ENCODE data around the gene VSNL1.

Gene VSNL1

DNA sequence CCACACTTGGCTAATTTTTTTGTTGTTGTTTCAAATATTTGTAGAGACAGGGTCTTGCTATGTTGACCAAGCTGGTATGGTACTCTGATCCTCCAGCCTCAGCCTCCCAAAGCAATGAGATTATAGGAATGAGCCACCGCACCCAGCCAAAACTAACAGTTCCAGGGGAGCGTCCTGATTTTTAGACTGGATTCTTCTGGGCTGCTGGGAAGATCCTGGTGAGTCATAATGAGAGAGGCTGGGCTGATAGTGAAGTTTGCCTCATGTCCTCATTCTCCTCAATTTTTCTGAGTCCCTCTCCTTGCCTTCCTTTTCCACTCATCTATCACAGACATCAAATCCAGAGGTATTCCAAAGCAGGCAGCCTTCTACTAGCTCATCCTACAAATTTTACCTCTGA, 81.3 kb downstream of the VSNL1 start:
- no peak overlapping the region for H3K27ac ChIP-seq
- TF ChIP-seq, protein P1, sequence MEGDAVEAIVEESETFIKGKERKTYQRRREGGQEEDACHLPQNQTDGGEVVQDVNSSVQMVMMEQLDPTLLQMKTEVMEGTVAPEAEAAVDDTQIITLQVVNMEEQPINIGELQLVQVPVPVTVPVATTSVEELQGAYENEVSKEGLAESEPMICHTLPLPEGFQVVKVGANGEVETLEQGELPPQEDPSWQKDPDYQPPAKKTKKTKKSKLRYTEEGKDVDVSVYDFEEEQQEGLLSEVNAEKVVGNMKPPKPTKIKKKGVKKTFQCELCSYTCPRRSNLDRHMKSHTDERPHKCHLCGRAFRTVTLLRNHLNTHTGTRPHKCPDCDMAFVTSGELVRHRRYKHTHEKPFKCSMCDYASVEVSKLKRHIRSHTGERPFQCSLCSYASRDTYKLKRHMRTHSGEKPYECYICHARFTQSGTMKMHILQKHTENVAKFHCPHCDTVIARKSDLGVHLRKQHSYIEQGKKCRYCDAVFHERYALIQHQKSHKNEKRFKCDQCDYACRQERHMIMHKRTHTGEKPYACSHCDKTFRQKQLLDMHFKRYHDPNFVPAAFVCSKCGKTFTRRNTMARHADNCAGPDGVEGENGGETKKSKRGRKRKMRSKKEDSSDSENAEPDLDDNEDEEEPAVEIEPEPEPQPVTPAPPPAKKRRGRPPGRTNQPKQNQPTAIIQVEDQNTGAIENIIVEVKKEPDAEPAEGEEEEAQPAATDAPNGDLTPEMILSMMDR (conservative IDR thresholded peaks at IDR 0.05): no peak

DNA sequence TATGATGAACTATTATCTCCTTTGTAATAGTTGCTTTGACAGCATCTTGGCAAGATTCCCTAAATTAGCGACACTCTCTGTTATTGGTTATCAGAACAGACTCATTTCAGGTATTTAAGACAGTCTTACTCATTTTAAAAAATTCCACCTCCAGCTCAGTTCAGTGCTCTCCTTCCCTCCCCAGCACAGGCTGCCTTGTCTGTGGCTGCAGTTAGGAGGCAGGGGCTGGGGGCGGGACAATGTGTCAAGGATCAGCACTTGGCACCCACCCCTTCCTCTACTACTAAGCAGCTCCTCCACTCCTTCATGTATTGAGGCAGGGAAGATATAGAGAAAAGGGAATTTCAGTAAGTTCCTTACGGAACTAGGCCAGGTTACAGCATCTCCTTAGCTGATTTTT, 85.0 kb downstream of the VSNL1 start:
- TF ChIP-seq, protein P1 (conservative IDR thresholded peaks at IDR 0.05): no peak
- H3K27ac ChIP-seq: no peak overlapping the region

DNA sequence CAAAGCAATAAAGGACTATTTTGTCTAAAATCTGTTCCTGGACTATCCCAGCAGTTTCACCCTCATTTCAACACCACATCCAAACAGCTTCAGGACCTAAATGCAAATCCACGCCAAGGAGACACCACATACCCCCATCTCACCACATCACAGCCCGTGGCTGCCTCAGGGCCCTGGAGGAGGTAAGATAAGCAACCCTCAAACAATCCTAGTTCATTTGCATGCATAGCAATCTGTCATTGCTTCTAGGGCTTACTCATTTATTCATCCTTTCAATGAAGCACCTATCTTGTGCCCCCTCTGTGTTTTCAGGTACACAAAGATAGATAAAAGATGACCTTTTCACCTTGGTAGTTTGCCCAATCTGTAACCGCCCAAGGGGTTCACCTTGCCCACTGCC, 86.5 kb downstream of the VSNL1 start:
- TF ChIP-seq, protein P1 (conservative IDR thresholded peaks at IDR 0.05): no peak

DNA sequence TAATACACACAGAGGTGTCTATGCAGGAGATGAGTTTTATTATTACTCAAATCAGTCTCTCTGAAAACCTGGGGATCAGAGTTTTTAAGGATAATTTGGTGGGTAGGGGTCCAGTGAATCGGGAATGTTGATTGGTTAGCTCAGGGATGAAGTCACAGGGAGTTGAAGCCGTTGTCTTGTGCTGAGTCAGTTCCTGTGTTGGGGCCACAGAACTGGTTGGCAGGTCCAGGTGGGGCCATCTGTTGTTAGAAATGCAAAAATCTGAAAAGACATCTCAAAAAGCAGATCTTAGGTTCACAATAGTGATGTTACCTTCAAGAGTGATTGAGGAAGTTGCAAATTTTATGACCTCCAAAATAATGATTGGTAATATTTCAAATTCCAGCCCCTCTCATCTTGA, 86.9 kb downstream of the VSNL1 start:
- TF ChIP-seq, protein P1 (conservative IDR thresholded peaks at IDR 0.05): no peak
- no peak overlapping the region for H3K27ac ChIP-seq

More for the DNA sequence above, 86.5 kb downstream of the VSNL1 start:
- H3K27ac ChIP-seq: no peak overlapping the region

DNA sequence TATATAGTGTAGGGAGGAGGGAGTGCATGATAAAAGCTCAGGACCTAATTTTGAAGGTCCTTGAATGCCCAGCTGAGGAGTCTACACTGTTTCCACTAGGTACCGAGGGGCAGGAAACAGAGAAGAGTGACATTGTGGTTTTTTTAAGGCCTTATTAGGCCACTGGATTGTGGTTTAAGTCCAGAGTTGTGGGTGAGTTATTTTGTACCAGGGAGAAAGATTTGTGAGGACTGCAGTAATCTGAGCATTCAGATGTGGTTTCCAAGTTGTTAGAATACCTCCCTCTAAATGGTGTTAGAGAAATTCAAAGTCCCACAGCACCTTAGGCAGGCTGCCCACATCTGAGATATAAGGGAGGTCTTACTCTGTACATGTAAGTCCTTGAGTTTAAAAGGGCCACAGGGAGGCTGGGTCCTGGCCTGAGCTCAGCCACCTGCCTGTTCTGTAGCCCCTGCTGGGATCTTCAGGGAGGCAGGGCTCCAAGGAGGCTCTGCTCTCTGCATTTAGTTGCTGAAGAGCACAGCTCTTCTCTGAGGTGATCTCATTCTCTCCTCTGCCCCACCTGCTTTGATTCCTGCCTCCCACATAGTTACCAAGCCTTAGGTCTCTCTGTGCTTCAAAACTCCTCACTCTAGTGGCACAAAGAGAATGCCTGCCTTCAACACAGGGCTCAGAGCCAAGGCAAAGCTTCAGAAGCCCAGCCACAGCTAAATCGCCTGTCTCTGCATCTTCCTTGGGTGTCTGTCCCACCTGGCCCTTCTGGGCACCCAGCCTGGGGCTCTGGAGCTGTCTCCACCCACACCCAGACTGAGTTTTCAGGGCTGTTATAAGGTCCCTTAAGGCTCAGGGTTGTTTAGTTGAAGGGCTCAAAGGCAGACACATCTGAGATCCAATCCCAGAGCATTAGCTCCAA, 88.1 kb downstream of the VSNL1 start:
- no peak overlapping the region for H3K27ac ChIP-seq
- TF ChIP-seq, protein P1 (conservative IDR thresholded peaks at IDR 0.05): no peak

DNA sequence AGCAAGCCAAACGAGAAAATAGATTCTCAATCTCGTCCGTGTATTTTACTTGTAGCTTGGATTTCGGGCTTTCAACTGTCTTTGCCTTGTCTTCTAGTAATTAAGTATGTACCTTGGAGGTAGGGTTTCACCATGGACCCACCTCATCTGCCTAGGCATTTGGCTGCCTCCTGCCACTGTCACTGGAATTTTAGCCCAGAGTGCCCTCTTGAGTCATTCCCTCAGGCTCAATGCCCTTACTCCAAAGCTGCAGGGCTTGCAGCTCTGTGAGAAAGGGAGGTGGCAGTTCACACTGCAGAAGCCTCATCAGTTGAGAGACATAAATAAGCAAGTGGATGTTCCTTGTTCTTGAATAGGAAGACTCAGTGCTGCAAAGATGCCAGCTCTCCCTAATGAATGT, 89.6 kb downstream of the VSNL1 start:
- no peak overlapping the region for H3K27ac ChIP-seq
- TF ChIP-seq, protein P1 (conservative IDR thresholded peaks at IDR 0.05): no peak

DNA sequence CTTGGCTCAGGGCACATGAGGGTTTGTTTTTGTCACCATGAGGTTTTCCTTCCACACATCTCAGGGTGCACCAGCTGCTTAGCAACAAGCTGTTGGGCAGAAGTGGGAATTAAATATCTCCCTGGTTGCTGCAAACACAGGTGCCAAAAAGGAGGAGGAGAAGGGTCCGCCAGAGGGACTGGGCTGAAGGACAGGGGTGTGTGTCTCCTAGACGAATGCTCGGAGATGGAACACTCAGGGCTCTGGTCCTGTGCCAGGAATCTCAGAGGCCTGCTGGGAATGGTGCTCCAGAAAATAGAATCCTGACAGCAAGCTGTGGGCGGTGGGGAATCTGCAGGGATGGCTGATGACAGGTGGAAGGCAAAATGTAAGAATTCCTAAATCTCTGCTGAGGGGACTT, 94.5 kb downstream of the VSNL1 start:
- TF ChIP-seq, protein P1 (conservative IDR thresholded peaks at IDR 0.05): no peak
- no peak overlapping the region for H3K27ac ChIP-seq
